ENCODE data around the gene SEMA3E. TPM values are rescaled to one million over a fixed set of nuclear protein-coding genes. Genes with fewer than 3 reads are reported as not detected.

Gene SEMA3E
- total and polyA plus RNA-seq, 10 of the 15 experiments (the other 5 are each of a cell fraction or from before 2014, with no cell fraction given): 0.08 to 2.0 (median 0.82) TPM

- CTCF ChIA-PET: no interaction called here
- H3K27ac ChIP-seq (ENCODE audit: control insufficient read depth, insufficient read depth): no peak overlapping the region
Observed at GRCh38 chr7:83586281-83586680, 62.7 kb downstream of the SEMA3E start.

More at GRCh38 chr7:83586281-83586680, 62.7 kb downstream of the SEMA3E start:
- ATAC-seq (no peak), DNase-seq (ENCODE audit: low read depth, low spot score) (no peak), FAIRE-seq (no peak)
- Histone ChIP-seq H4K20me1 (ENCODE audit: control insufficient read depth, insufficient read depth) (no peaks in the 10 kb centered on the region), H3K27me3 (replicated peaks in 1 of 2; ENCODE audit: control insufficient read depth in 2 of 2, insufficient read depth in 2 of 2, low read length in 1 of 2) (no peaks in the 10 kb centered on the region), H3K4me2 (ENCODE audit: control insufficient read depth, insufficient read depth) (no peak overlapping the region), H3K4me1 (ENCODE audit: control insufficient read depth, insufficient read depth, low read length) (no peaks in the 10 kb centered on the region), H3K79me2 (ENCODE audit: control insufficient read depth, insufficient read depth, low read length) (no peaks in the 10 kb centered on the region), H3K9me3 (replicated peaks; ENCODE audit: control insufficient read depth, insufficient read depth, low read length) (no peaks in the 10 kb centered on the region), H2AFZ (ENCODE audit: control insufficient read depth, low read depth, low read length) (no peak overlapping the region), H3K4me3 (no peak overlapping the region), H3K9ac (ENCODE audit: control insufficient read depth, insufficient read depth, low read length) (no peak overlapping the region), H3K36me3 (ENCODE audit: control insufficient read depth in 2 of 2, insufficient read depth in 2 of 2, low read length in 1 of 2) (no peaks in the 10 kb centered on the region)
- ChIA-PET SMC1A (ENCODE audit: uncharacterized antibody, unreplicated experiment) (interaction anchor here (1.6 kb wide), 1 partner anchor 17 kb away, joined by 4 read pairs; no protein-coding TSS in a partner anchor), RAD21 (ENCODE audit: unreplicated experiment) (no interaction called here), POLR2A (no interaction called here)
- in situ Hi-C loops (cut with MboI) (no loop called here), intact Hi-C loops (cut with micrococcal nuclease; ENCODE audit: unreplicated experiment) (no loop called here)
- WGBS (ENCODE audit: insufficient coverage, insufficient replicate concordance, low lambda C conversion rate, missing lambda C conversion rate): 0% methylated on average over 1 of the region's 1 CpG
- BruUV-seq (replicated peaks): no TSS peak
- TF ChIP-seq HDAC6 (IDR thresholded peaks at IDR 0.05; ENCODE audit: unreplicated experiment) (no peak), FOXM1 (IDR thresholded peaks at IDR 0.05; ENCODE audit: low read depth, low read length) (no peak), ASH2L (IDR thresholded peaks at IDR 0.05; ENCODE audit: borderline replicate concordance, low read depth) (no peak), BRCA1 (IDR thresholded peaks at IDR 0.05; ENCODE audit: low read depth, low read length) (no peak), SUZ12 (IDR thresholded peaks at IDR 0.05; ENCODE audit: unreplicated experiment) (no peak), IKZF2 (IDR thresholded peaks at IDR 0.05) (no peak), CREB1 (IDR thresholded peaks at IDR 0.05; ENCODE audit: low read depth) (no peak), CHD4 (IDR thresholded peaks at IDR 0.05) (no peak), ZBTB33 (IDR thresholded peaks at IDR 0.05) (no peak)
- TF ChIP-seq, protein P1, sequence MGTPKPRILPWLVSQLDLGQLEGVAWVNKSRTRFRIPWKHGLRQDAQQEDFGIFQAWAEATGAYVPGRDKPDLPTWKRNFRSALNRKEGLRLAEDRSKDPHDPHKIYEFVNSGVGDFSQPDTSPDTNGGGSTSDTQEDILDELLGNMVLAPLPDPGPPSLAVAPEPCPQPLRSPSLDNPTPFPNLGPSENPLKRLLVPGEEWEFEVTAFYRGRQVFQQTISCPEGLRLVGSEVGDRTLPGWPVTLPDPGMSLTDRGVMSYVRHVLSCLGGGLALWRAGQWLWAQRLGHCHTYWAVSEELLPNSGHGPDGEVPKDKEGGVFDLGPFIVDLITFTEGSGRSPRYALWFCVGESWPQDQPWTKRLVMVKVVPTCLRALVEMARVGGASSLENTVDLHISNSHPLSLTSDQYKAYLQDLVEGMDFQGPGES (IDR thresholded peaks at IDR 0.05): no peak

All from GM12878 (cell line).